22Rv1 (cell line): Measurements from ENCODE around the gene MCUB.

ENCODE experiments used
- ZFX ChIP-seq: fragments of 450-650 bp; IDR thresholded peaks from 2 replicates; pipeline ENCODE4 v1.6.1; 2017; ENCODE audit warnings: antibody characterized with exemption, borderline replicate concordance
- TF ChIP-seq, protein P1 (sequence below): fragments of 450-650 bp; IDR thresholded peaks from 2 replicates; pipeline ENCODE4 v1.5.1; 2017; ENCODE audit warnings: mild to moderate bottlenecking

DNA sequence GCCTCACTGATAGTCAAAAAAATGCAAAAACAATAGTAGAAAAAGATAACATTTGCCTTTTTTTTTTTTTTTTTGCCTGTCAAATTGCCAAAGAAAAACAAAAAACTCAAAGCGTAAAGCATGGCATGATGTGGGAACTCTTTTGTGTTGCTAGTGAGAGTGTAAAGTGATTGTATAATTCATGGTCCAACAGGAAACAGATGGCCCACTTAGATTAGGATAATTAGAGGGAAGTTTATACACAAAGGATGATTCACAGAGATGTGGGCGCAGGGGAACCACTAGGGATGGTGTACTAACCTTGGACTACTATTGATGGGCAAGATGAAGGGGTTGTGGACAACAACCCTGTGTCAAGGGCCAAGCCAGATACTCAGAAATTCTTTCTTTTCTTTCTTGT, 16.4 kb downstream of the MCUB start:
- TF ChIP-seq, protein P1, sequence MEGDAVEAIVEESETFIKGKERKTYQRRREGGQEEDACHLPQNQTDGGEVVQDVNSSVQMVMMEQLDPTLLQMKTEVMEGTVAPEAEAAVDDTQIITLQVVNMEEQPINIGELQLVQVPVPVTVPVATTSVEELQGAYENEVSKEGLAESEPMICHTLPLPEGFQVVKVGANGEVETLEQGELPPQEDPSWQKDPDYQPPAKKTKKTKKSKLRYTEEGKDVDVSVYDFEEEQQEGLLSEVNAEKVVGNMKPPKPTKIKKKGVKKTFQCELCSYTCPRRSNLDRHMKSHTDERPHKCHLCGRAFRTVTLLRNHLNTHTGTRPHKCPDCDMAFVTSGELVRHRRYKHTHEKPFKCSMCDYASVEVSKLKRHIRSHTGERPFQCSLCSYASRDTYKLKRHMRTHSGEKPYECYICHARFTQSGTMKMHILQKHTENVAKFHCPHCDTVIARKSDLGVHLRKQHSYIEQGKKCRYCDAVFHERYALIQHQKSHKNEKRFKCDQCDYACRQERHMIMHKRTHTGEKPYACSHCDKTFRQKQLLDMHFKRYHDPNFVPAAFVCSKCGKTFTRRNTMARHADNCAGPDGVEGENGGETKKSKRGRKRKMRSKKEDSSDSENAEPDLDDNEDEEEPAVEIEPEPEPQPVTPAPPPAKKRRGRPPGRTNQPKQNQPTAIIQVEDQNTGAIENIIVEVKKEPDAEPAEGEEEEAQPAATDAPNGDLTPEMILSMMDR, result no peak
- TF ChIP-seq ZFX, result no peak
